HG03521 (cell line): Measurements from ENCODE around the gene ZFYVE28.

ENCODE experiments used
- ATAC-seq: cut with Tn5 transposase; IDR thresholded peaks from one replicate; pipeline ENCODE4 v1.9.1; 2021; ENCODE audit warnings: mild to moderate bottlenecking, moderate library complexity; ENCODE audit not compliant: unreplicated experiment

The ZFYVE28 gene

DNA sequence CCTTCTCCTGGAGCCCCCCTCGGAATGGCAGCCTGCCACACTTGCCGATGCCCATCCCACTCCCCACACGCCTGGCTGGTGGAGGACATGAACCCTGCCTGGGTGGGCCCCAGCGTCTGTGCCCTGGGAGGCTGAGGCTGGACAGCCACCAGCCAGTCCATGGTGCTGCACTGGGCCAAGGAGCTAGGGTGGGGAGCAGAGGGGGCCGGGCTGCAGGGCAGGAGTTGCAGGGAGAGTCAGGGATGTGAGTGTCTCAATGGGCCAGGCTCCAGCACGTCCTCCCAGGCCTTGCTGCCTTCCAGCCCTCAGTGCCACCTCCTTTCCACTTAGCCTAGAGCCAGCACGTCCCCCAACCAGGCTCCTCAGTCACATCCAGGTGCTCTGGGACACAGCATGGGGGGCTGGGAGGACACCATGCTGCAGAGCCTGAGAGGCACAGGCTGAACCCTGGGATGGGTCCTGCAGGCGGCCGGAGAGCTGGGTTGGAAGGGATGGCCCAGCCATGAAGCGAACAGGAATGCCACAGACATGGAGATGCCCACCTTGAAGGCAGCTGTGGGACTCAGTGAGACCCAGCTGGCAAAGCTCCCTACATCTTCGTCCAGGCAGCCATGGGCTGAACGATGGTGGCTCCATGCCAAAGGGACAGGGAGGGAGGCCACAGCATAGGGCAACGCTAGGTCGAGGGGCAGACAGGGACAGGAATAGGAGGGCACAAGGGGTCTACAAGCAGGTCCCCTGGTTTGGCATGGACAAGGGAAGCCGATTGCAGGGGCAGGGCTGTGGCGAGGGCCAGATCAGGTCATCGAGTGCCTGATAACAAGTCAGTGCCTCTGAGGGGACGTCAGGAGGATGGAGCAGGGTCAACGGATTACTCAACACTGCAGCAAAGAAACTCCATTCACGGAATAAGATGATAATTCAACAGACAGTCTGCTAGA lies 126.5 kb downstream of the ZFYVE28 start:
- ATAC-seq, result no peak

DNA sequence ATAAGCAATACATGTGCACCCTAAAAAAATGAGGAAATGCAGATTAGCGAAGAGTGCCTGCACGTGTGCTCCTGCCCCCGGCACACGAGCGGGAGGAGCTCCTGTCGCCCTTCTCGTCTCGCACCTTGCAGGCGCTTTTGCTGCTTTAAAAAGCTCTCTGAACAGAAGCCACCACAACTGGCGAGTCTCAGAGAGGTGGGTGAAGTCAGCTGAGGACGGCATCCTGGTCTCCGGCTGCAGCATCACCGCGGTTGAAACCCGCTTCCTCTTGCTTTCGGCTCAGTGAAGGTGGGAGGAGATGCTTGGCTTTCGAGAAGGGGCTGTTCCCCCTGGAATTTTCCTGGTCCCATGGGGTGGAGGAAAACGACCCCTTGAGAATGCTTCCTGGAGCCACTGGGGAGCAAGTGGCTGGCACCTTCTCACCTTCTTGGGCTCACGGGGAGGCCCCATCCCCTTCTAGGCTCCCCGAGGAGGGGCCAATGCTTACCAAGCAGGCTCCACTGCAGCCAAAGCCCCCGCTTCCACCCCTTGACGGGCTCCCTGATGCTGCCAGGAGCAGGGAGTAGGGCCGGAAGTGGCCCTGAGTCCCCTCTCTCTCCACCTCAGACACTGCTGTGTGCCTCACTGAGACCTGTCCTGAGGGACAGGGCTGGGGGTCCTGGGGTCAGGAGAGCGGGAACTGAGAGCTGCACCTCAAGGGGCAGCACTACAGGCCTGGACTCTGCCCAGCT lies 127.3 kb downstream of the ZFYVE28 start:
- ATAC-seq, result no peak

DNA sequence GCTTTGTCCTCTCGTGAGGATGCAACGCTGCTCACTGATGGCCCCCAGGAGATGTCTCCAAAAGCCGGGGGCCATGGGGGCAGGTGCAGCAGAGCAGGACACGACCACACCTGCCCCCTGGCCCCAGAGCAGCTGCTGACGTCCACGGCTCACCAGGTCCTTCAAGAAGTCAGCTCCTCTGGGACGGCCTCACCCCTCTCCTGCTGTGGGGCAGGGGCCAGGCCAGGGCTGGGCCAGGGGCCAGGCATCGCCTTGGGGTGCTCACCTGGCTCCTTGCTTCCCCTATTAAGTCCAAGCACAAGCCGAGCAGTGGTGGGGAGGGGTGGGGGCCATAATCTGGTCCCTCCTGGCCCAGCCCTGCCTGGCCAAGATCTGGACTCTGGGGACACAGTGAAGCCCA lies 128.0 kb downstream of the ZFYVE28 start:
- ATAC-seq, result no peak

DNA sequence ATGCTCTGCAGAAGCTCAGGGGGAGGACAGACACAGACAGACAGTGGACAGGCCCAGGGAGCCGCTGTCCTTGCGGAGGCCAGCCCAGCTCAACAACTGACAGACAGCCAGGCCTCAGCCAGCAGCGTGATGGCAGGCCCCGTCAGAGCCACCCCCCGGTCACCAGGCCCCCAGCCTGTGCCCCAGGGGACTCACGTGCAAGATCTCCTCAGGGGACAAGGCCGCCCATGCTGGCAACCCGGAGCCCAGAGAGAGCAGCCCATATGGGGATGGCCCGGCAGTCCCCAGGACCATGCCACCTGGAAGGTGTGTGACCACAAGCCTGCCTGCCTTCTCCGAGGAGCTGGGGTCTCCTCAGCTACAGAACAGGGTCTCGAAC lies 128.5 kb downstream of the ZFYVE28 start:
- ATAC-seq, result no peak

DNA sequence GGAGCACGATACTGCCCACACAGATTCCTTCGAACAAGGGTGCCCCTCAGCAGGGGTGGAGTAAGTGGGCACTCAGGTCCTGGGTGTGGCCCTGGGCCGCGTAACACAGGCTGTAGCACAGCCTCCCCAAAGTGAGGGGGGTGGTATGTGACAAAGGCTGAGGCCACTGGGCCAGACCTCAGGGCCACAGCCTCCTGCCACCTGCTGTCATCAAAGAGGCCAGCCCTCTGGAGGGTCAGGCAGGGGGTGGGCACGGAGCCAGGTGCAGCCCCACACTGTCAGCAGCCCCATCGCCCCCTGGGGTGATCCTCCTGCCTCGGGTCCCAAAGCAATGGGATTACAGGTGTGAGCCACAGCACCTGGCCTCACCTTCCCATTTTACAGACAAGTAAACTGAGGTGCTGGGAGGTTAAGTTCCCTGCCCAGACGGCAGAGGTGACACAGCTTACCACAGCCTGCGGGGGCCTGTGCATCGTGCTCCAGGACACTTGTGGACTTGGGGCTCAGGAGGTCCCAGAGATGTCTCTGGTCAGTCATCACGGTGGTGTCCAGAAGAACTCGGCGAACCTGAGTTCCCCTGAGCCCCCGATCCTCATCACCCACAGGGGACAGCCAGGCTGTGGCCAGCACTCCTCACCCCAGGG lies 129.0 kb downstream of the ZFYVE28 start:
- ATAC-seq, result no peak

DNA sequence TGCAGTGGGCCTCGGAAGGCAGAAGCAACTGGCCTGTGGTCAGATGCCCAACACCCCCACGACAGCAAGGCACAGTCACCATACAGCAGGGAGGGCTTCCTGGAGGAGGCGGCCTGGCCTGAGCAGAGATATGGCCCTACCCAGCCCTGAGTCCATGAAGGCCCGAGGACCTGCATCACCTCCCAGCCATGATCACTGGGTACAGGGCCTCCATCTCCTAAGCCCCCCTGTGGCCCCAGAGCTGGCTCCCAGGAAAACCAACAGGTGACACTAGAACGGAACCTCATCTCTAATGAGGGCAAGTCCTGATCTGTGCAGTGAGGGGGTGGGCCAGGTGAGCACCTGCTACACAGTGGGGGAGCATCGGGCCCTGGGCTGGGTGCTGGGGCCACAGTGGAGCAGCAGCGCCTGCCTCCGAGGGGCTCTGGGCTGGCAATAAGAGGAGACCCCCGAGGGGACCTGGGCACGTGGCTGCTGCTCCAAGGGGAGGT lies 130.3 kb downstream of the ZFYVE28 start:
- no peak for ATAC-seq

DNA sequence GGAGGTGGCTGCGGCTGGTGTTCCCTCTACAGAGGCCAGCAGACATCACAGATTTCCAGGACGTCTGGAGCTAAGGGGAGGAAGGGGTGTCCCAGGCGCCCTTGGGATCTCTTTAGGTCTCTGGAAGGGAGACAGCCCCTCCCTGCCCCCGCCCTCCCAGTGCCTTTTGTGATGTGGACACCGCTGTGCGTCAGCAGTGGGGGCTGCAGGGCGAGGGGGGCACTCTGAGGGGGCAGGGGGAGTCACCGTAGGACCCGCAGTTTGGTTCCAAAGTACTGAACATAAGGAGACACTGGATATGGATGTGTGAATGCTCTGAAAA lies 130.9 kb downstream of the ZFYVE28 start:
- ATAC-seq, result no peak

DNA sequence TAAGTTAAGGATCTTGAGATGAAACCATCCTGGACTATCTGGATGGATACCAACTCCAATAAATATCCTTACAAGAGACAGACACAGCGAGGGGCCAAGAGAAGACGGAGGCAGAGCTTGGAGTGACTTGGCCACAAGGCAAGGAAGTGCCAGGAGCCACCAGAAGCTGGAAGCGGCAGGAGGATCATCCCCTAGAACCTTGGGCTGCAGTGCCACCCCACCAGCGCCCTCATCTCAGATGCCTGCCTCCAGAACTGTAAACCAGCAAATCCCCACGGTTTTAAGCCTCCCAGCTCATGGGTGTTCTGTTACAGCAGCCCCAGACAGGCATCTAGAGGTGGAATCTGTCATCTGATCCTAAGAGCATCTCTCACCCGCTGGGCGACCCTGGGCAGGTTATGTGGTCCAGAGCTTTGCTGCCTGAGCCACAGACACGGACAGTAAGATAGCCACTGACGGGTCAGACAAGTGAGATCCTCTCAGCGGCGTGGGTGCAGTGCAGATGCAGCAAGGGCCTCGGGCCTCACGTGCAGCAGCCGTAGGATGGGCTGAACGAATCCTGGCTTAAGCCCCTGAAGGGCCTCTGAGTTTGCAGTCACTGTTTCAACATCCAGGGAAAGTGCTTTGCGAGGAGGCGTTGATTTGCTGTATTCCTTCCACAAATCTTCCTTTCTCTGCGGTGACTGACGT lies 131.4 kb downstream of the ZFYVE28 start:
- no peak for ATAC-seq

DNA sequence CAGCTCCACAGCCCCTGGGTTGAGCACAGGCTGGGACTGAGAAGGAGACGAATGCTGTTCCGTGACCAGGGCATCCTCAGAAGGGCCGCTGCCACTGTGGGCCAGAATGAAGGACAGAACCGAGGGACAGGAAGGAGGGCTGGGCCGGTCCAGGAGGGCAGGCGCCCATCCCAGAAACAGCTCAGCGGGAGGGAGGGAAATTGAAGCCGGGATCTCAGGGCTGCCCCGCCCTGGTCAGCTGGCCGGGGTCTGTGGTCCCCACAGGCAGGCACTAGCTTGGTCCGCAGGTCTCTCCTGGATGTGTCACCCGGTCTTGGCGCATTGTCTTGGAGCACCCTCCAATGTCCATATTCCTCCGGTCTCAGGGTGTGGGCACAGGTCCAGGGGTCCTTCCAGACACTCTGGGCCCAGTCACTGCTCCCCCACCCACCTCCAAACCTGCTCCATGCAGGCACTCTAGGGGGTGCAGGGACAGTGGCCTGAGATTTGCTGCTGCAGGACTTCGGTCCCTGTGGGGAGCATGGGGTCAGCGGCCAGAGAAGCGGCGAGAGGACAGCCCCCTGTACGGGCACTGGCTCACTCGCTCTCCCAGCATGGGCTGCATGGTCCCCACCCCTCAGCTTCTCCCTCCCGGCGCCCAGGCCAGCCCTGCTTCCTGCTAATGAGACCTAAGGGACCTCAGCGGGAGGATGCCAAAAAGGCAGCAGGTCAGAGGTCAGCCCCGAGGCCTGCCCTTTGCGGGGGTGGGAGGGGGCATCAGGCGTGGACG lies 132.6 kb downstream of the ZFYVE28 start:
- ATAC-seq, result no peak

DNA sequence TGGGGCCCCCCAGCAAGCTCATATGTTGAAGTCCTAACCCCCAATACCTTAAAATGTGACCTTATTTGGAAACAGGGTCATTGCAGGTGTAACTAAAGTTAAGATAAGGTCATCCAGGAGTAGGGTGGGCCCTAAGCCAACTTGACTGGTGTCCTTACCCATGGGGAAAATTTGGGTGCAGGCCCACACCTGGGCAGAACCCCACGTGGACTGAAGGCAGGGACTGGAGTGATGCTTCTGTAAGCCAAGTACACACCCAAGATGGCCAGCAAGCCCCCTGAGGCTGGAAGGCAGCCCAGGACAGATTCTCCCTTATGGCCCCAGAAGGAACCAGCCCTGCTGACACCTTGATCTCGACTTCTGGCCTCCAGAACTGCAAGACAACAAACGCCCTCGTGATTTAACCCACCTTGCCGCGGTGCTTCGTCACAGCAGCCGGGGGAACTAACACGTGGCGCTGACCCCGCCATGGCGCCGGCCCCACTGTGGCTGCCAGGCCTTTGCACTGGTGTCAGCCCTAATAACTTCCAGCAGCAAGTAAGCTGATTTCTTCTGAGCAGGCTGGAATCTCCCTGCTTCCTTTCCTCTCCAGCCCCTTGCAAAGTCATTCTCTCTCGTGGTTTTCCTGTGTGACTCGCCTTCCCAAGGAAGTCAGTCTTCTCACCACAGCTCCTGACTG lies 133.4 kb downstream of the ZFYVE28 start:
- no peak for ATAC-seq

DNA sequence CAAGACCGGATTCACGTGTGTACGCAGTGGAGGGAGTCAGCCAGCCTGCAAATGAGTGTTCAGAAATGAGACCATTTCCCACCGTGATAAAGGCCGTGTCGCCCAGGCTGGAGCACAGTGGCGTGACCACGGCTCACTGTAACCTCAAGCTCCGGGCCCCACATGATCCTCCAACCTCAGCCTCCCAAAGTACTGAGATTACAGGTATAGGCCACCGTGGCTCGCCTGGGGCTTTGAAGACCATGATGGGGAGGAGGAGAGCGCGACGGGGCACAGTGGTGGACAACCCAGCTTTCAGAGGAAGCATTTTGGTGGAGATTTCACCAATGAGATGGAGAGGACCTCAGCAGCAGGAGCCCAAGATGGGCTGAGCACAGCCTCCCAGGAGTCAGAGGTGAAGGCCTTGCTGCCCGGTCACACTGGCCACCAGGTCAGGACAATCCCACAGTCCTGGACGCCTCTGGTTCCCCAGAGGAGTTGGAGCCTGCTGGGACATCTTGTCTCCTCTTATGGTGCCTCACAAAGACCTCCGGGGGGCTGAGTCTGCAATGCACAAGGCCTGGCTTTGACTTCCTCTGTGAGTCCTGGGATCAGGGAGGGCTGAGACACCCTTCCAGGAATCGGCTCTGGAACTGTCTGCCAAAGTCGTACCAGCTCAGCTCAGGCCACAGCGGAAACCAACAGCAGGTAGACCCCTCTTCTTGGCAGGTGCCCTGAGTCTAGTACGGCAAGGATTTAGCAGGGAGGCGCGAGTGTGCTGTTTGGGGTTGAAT lies 134.1 kb downstream of the ZFYVE28 start:
- ATAC-seq, result no peak

DNA sequence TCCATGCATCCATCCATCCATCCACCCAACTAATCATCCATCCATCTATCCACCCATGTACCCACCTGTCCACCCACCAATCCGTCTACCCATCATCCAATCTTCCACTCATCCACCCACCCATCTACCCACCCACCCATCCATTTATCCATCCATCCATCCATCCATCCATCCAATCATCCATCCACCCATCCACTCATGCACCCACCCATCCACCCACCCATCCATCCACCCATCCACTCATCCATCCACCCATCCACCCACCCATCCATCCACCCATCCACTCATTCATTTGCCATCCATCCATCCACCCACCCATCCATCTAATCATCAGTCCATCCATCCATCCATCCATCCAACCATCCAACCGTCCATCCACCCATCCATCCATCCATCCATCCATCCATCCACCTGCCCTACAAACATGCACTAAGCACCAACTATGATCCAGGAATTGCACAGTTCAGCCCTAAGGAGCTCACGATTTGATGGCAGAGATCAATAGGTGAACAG lies 135.2 kb downstream of the ZFYVE28 start:
- no peak for ATAC-seq

DNA sequence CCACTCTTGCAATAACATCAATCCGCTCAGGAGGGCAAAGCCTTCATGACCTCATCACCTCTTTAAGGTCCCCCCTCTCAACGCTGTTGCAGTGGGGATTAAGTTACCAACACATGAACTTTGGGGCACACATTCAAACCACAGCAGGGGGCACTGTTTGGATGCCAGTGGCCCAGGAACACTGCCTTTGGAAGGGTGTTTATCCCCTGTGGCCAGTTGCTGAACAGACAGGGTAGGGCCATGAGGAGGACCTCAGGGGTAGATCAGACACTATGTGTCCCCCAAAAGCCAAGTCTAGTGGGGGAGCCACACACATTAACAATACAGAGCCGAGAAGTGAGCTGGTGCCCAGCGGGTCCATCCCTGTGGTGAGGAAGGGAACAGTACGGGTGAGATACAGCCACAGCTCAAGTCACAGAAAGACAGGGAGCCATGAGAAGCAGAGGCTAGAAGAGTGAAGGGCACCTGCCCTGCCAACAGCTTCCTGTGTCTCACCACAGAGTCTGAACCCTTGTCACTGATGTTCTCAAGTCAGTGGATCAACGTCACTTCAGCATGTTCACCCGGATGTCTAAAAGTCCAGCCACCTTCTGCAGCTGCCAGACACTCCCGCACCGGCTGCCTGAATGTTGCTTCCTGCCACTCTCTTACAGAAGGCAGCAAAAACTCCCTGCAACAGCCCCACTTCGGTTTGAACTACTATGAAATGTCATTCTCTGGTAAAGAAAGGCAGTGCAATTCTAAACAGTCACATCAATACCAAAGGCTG lies 136.7 kb downstream of the ZFYVE28 start:
- ATAC-seq, result no peak

DNA sequence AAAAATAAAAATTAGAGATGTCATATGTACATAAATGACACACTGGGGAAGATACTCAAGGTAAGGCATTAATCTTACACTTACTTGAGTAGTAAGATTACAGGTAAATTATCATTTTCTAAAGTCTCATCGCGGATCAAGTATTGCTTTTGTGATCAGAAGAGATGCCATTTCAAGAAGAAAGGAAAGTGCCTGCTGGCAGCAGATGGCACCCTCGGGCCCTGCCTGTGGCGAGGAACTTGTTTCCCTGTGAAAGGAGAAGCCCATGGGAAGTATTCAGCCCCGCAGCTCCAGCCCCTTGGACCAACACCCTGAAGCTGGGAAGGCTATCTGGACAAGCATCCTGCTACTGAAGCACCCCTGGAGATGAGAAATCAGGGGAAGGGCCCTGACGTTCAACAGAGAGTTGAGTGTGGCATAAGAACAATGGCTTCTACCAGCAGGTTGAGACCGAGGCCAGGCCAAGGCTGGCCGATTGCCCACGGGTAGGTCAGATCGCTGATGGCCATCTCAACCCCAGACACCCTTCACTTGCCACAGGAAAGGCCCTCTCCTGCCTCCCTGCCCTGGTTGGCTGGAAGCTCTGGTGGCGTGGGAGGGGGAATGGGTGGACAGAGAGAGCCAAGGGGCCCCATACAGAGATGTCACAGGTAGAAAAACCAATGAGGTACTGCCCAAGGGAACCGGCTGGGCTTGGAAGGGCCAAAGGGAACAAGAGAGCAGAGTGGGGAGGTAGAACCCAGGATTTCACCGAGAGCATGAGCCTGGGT lies 137.7 kb downstream of the ZFYVE28 start:
- no peak for ATAC-seq

DNA sequence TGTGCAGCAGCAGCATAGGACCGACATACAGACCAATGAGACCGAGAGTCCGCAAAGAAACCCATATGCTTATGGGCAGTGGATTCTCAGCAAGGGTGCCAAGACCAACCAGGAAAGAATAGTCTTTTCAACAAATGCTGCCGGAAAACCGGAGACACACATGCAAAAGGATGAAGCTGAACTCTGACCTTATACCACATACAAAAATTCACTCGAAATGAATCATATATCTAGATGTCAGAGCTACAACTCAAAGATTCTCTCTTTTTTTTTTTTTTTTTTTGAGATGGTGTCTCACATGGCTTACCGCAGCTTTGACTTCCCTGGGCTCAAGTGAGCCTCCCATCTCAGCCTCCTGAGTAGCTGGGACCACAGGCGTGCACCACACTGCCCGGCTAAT lies 140.5 kb downstream of the ZFYVE28 start:
- ATAC-seq, result no peak

DNA sequence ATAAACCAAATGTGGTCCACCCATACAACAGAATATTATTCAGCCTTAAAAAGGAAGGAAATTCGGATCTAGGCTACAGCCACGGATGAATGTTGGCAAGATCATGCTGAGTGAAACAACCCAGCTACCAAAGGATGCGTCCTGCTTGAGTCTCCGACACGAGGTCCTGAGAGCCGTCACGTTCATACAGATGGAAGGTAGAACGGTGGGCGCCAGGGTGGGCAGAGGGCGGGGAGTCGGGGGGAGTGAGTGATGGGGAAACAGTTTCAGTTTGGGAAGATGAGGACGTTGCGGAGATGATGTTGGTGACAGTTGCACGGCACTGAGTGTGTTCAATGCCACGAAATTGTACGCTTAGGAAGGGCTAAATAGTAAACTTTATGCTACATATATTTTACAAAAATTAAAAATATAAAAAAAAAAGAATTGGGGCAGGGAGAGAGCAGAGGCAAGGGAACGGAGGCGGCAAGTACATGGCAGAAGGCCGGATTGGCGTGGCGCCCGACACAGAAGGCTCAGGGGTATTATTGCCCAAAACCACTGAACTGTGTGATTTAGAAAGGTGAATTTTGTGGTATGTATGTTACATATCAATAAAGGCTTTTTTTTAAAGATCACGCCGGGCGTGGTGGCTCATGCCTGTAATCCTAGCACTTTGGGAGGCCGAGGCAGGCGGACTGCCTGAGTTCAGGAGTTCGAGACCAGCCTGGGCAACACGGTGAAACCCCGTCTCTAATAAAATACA lies 141.7 kb downstream of the ZFYVE28 start:
- no peak for ATAC-seq
